Measurements from ENCODE around the gene PLPPR1. TPM values are rescaled to one million over a fixed set of nuclear protein-coding genes. Genes with fewer than 3 reads are reported as not detected.

PLPPR1 gene
- total RNA-seq, 1 experiment from 2014 or later, result not detected

GRCh38 chr9:101275769-101276250, 247.3 kb downstream of the PLPPR1 start:
- Histone ChIP-seq H3K36me3 (ENCODE audit: control insufficient read depth in 1 of 2, insufficient read depth in 2 of 2, low read length in 2 of 2) (no peaks in the 10 kb centered on the region), H3K79me2 (ENCODE audit: insufficient read depth, low read length) (no peaks in the 10 kb centered on the region), H3K4me2 (ENCODE audit: low read length) (no peak overlapping the region), H3K4me3 (replicated peaks in 1 of 2; ENCODE audit: low read depth in 1 of 2, low read length in 2 of 2) (no peak overlapping the region), H3K9me2 (ENCODE audit: insufficient read depth) (no peaks in the 10 kb centered on the region), H3K9ac (ENCODE audit: low read length) (no peak overlapping the region), H4K20me1 (ENCODE audit: insufficient read depth) (no peaks in the 10 kb centered on the region), H2AFZ (ENCODE audit: low read depth, low read length, poor library complexity, severe bottlenecking) (no peak overlapping the region), H3K9me3 (ENCODE audit: control insufficient read depth in 1 of 2, insufficient read depth in 1 of 2, low read depth in 1 of 2, low read length in 2 of 2) (no peaks in the 10 kb centered on the region), H3K4me1 (ENCODE audit: control insufficient read depth in 1 of 2, insufficient read depth in 2 of 2, low read length in 2 of 2) (no peaks in the 10 kb centered on the region), H3K27ac (ENCODE audit: low read depth, low read length) (no peak overlapping the region), H3K27me3 (ENCODE audit: insufficient read depth, low read length) (peaks cover 16% of the 10 kb centered on the region; the same call in 1 of the 2 replicates)
- CTCF ChIA-PET, result no interaction called here
- DNase-seq (ENCODE audit: low read depth, low spot score) (no peak), ATAC-seq (no peak)
- RAD21 ChIA-PET (ENCODE audit: low non-redundant PET in 1 of 2, low total read pairs in 2 of 2, uncharacterized antibody in 2 of 2, unreplicated experiment in 2 of 2), result no interaction called here
- POLR2A ChIA-PET, result no interaction called here
- TF ChIP-seq, protein P1, sequence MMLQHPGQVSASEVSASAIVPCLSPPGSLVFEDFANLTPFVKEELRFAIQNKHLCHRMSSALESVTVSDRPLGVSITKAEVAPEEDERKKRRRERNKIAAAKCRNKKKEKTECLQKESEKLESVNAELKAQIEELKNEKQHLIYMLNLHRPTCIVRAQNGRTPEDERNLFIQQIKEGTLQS (IDR thresholded peaks at IDR 0.05), result no peak
- TF ChIP-seq EZH2phosphoT487 (IDR thresholded peaks at IDR 0.05; ENCODE audit: borderline replicate concordance) (no peak), CEBPB (IDR thresholded peaks at IDR 0.05; ENCODE audit: low read depth) (no peak), SIN3A (IDR thresholded peaks at IDR 0.05; ENCODE audit: low read depth) (no peak), ZFX (IDR thresholded peaks at IDR 0.05) (no peak), SP1 (IDR thresholded peaks at IDR 0.05; ENCODE audit: low read depth) (no peak), RAD21 (IDR thresholded peaks at IDR 0.05; ENCODE audit: low read depth) (no peak), SRF (IDR thresholded peaks at IDR 0.05; ENCODE audit: low read depth) (no peak), ZNF274 (IDR thresholded peaks at IDR 0.05; ENCODE audit: low read depth, low read length) (no peak), CTCF (IDR thresholded peaks at IDR 0.05 in 2 of 3, conservative IDR thresholded peaks at IDR 0.05 in 1 of 3; ENCODE audit: borderline replicate concordance in 1 of 3, insufficient read depth in 1 of 3, low read depth in 2 of 3, low read length in 2 of 3) (no peak), ZBTB33 (IDR thresholded peaks at IDR 0.05; ENCODE audit: extremely low read depth, insufficient replicate concordance, low read length) (no peak), CBX3 (IDR thresholded peaks at IDR 0.05; ENCODE audit: low read depth) (no peak), EZH2 (IDR thresholded peaks at IDR 0.05) (no peak), POLR2A (IDR thresholded peaks at IDR 0.05; ENCODE audit: borderline replicate concordance, extremely low read depth, insufficient read depth, insufficient read length) (no peak), YY1 (IDR thresholded peaks at IDR 0.05; ENCODE audit: extremely low read depth, insufficient replicate concordance, low read depth, low read length) (no peak), EGR1 (IDR thresholded peaks at IDR 0.05; ENCODE audit: low read depth) (no peak), JUND (IDR thresholded peaks at IDR 0.05) (no peak)
- TF ChIP-seq, protein P2, sequence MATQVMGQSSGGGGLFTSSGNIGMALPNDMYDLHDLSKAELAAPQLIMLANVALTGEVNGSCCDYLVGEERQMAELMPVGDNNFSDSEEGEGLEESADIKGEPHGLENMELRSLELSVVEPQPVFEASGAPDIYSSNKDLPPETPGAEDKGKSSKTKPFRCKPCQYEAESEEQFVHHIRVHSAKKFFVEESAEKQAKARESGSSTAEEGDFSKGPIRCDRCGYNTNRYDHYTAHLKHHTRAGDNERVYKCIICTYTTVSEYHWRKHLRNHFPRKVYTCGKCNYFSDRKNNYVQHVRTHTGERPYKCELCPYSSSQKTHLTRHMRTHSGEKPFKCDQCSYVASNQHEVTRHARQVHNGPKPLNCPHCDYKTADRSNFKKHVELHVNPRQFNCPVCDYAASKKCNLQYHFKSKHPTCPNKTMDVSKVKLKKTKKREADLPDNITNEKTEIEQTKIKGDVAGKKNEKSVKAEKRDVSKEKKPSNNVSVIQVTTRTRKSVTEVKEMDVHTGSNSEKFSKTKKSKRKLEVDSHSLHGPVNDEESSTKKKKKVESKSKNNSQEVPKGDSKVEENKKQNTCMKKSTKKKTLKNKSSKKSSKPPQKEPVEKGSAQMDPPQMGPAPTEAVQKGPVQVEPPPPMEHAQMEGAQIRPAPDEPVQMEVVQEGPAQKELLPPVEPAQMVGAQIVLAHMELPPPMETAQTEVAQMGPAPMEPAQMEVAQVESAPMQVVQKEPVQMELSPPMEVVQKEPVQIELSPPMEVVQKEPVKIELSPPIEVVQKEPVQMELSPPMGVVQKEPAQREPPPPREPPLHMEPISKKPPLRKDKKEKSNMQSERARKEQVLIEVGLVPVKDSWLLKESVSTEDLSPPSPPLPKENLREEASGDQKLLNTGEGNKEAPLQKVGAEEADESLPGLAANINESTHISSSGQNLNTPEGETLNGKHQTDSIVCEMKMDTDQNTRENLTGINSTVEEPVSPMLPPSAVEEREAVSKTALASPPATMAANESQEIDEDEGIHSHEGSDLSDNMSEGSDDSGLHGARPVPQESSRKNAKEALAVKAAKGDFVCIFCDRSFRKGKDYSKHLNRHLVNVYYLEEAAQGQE (IDR thresholded peaks at IDR 0.05; ENCODE audit: low read depth), result no peak
- TF ChIP-seq, protein P3, sequence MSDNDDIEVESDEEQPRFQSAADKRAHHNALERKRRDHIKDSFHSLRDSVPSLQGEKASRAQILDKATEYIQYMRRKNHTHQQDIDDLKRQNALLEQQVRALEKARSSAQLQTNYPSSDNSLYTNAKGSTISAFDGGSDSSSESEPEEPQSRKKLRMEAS (IDR thresholded peaks at IDR 0.05), result no peak
- BruUV-seq (replicated peaks), result no TSS peak
- intact Hi-C loops (cut with micrococcal nuclease), result no loop called here
